GM18867 (cell line): ENCODE data around the gene EPS15.
"Not testable (repeated sequence)": the region's sequence is repeated elsewhere in the genome, so short reads cannot be mapped to it uniquely, and the experiment has no call there.

Source experiments
- ATAC-seq: cut with Tn5 transposase; IDR thresholded peaks from one replicate; pipeline ENCODE4 v1.9.1; 2021; ENCODE audit warnings: mild to moderate bottlenecking, moderate library complexity; ENCODE audit not compliant: unreplicated experiment

EPS15 gene

GRCh38 chr1:51390641-51391040, 128.4 kb downstream of the EPS15 start:
- ATAC-seq = not testable (repeated sequence)

GRCh38 chr1:51387288-51387687, 131.8 kb downstream of the EPS15 start:
- not testable (repeated sequence) for ATAC-seq

DNA sequence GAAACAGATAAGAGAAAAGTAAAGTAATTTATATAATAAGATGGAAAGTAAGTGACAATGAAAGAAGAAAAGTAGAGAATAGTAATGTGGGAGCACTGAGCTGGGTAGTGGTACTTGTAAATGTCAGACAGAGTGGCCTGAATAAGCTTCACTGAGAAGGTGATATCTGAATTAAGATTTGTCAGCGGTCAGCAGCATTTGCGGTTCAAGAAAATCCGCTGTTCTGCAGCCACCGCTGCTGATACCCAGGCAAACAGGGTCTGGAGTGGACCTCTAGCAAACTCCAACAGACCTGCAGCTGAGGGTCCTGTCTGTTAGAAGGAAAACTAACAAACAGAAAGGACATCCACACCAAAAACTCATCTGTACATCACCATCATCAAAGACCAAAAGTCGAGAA, 132.8 kb downstream of the EPS15 start:
- ATAC-seq = not testable (repeated sequence)

DNA sequence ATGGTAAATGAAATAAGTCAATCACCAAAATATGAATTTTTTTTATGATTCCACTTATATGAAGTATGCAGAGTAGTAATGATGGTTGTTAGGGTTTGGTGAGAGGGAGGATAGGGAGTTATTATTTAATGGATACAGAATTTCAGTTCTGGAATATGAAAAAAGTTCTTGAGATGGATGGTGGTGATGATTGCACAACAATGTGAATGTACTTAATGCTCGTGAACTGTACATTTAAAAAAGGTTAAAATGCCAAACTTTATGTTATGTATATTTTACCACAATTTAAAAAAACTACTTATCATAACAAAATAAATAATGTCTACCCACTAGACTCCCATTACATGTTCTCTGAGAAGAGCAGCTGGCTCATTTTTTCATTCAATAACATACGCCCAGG, 133.3 kb downstream of the EPS15 start:
- ATAC-seq = no peak

DNA sequence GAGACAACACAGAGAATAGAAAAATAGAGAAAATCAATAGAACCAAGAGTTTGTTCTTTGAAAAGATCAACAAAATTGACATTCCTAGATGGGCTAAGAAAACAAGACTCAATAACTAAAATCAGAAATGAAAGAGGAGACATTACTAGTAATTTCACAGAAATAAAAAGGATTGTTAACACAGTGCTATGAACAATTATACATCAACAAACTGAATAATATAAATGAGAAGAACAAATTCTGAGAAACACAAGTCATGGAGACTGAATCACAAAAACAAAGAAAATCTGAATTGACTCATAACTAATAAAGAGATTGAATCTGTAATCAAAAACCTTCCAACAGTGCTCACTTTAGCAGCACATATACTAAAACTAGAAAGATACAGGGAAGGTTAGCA, 137.1 kb downstream of the EPS15 start:
- no peak for ATAC-seq

- no peak for ATAC-seq
Measured at GRCh38 chr1:51380936-51381335, 138.1 kb downstream of the EPS15 start.

- ATAC-seq = no peak
Measured at GRCh38 chr1:51378871-51379270, 140.2 kb downstream of the EPS15 start.

GRCh38 chr1:51373898-51374297, 145.2 kb downstream of the EPS15 start:
- ATAC-seq = no peak

- no peak for ATAC-seq
Measured at GRCh38 chr1:51372561-51372960, 146.5 kb downstream of the EPS15 start.

- no peak for ATAC-seq
Measured at GRCh38 chr1:51369171-51369570, 149.9 kb downstream of the EPS15 start.

DNA sequence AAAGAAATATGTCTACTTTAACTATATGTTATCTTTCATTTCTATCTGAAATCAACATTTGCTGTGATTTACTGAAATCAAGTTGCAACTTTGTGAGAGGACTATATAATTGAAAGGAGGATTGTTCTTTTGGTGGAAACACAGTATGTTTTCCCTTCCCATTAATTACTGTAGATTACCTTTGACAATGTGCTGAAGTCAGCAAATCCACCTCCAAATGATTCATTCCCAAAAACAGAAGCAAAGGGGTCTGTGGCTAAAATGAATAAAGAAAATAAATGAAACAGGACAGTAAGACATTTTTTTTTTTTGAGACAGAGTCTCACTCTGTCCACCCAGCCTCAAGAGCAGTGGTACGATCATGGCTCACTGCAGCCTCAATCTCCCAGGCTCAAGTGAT, 153.3 kb downstream of the EPS15 start:
- no peak for ATAC-seq

GRCh38 chr1:51359879-51360278, 159.2 kb downstream of the EPS15 start:
- no peak for ATAC-seq

DNA sequence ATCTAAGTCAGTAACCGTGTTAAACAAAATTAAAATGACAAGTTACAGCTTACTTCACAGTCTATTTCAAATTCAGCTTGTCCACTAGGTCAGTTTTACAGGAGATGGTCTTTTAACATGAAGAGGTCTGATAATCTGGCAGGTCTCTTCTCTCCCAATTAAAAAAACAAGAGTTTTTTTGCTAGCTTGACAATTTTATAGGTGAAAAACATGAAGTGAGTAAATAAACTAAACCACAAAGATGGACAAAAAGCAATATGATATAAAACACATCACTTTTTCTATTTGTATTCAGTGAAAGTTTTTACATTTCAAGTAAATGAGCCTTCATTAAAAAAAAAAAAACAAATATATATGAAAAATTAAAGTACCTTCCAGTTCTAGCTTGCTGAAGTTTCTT, 163.7 kb downstream of the EPS15 start:
- ATAC-seq = no peak

- no peak for ATAC-seq
Measured at GRCh38 chr1:51354416-51354815, 164.7 kb downstream of the EPS15 start.

DNA sequence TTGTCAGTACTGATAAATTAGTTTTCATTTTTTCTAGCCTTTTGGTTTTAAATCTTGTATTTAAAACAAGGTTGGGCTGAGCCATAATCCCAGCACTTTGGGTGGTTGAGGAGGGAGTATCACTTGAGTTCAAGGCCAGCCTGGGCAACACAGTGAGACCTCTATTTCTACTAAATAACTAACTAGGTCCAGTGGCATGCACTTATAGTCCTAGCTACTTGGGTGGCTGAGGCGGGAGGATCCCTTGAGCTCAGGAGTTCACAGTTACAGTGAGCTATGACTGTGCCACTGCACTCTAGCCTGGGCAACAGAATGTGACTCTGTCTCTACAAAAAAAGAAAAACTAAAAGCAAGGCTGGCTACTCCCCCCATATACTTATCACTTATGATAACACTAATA, 167.2 kb downstream of the EPS15 start:
- ATAC-seq = no peak

DNA sequence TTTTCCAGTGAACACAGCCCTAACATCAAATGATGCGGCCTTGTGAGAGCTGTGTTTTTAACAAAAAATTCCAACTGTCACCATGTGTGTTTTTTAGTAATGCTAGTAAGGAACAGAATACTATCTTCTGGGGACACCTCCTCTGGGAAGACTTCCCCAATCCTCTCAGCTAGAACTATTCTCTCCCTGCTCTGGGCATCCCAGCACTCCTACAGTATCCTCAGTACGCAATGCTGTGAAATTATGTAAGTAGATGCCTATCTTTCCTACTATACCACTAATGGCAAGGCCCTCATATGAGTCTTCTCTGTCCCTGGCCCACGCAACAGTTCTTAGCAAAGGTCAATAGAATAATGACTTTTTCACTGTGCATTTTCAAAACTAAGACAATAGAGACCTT, 169.2 kb downstream of the EPS15 start:
- ATAC-seq = no peak

- no peak for ATAC-seq
Measured at GRCh38 chr1:51348147-51348527, 170.9 kb downstream of the EPS15 start.

DNA sequence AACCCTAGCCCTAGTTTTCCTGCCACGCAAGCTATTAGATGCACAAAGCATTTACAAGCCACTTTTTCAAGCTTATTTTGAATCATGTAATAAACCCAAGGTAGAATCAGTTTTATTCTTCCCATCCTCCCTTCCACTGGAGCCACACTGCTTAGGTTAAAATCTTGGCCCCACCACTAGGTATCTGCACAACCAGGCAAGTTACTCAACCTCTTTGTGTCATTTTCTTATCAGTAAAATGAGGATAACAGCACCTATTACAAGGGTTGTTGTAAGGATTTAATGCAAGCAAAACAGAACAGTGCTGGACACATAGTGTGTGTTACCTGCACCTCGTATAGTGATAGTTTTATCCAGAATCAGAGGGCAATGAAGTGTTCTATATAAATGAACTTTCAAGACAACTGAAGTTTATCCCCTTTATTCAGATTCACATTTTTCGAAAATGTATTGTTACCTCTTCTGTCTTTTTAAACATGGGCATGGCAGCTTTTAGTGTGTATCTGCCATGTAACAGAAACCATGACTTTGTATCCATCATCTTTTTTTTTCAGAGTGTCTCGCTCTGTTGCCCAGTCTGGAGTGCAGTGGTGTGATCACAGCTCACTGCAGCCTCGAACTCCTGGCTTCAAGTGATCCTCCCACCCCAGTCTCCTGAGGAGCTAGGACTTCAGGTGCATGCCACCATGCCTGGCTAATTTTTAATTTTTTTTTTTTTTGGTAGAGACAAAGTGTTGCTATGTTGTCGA, 171.5 kb downstream of the EPS15 start:
- no peak for ATAC-seq

DNA sequence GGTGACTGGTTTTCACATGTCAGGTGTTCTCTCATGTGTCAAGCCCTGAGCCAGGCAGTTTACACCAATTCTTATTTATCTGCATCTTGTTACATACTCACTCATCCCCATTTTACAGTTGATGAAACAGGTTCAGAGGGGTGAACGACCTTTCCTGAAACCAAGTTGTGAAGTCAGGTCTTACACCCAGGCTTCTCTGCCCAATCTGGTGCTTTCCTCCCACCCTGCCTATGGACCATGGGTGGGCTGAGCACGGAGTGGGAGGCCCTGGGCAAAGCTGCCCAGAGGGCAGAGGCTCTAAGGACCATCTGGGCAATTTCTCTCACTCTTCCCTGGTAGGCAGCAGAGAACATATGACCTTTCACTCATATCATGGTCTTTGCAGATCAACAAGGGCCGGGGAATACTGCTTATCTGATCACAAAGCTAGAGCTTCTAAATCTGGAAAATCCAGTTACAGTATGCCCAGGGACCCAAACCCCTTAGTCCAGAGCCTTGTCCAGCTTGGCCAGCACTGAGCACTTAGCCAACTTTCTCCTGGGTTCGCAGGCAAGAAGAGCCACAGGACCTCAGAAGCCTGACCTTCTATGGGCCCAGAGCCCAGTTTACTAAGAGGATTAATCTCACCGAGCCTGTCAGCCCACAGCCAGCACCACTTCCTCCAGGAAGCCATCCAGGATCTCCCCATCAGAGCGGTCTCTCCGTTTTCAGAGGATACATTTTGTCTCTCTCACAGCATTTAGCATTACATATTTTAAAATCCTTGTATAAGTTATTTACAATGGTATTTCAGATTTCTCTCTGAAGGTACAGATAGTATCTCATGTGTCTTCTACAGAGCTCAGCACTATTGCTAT, 172.8 kb downstream of the EPS15 start:
- ATAC-seq = no peak

GRCh38 chr1:51345300-51345687, 173.8 kb downstream of the EPS15 start:
- no peak for ATAC-seq

DNA sequence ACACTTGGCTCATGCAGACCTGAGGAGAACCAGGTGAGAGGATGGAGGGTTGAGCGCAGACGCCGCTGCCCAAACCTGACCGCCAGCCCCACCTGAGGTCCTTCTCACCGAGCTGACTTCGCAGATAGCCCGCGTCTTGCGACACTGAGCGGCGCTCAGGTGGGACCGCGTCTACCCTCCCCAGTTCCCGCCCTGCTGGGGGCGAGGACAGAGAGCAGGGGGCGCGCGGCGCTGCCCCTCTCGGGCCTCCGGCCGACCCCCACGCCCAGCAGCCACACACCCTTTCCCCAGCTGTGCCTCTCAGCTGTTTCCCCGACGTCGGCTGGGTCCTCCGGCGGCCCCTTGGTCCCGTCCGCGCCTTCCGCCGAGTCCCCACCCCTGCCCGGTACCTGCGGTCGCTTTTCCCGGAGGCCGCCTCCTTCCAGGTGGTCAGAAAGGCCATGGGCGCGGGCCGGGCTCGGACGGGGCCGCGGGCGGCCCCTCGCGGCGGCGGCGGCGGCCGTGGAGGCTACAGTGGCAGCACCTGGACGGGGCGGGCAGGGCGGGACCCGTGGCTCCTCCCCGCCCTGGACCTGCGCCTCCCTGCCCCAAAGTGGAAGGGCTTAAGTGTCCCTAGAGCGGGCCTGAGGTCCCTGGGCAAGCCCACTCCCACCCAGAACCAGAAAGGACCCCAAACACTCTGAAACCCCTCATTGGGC, 174.3 kb downstream of the EPS15 start:
- no peak for ATAC-seq

DNA sequence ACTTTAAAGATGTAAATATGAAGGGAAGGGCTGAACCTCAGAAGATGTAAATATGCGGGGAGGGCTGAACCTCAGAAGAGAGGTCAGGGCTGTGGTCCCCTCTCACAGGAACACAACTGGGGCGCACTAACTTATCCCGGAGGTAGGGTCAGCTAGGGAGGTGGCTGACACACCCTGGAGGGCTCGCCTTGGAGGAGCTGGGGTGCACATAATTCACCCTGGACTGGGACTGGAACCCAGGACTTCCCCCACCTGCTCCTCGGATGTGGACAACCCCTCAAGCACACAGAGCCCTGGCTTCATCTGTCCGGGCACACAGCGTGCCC, 174.8 kb downstream of the EPS15 start:
- no peak for ATAC-seq
